Neural progenitor cell (in vitro differentiated cells): ENCODE results near the gene ZNF469. TPM values are rescaled to one million over a fixed set of nuclear protein-coding genes. Genes with fewer than 3 reads are reported as not detected.
A peak's percentile ranks its signal among the peaks of the same experiment; 100 is the strongest.

Experiments
- DNase-seq: peaks from one replicate; pipeline ENCODE4 v3.0.0-alpha.2; 2016; ENCODE audit warnings: low spot score
- H2AFZ ChIP-seq: fragments of 200-600 bp; sonication (generic); replicated peaks from 2 replicates; pipeline ENCODE4 v1.6.1; 2016; ENCODE audit warnings: antibody characterized with exemption
- H3F3A ChIP-seq: fragments of 200-600 bp; sonication (generic); 2 replicates; pipeline ENCODE4 v1.6.1; 2016; ENCODE audit warnings: antibody characterized with exemption, low read depth
- H3K27ac ChIP-seq: fragments of 200-600 bp; sonication (generic); 2 replicates; pipeline ENCODE4 v1.5.1; 2016; ENCODE audit warnings: mild to moderate bottlenecking
- H3K27me3 ChIP-seq: fragments of 200-600 bp; sonication (generic); 2 replicates; pipeline ENCODE4 v1.6.1; 2016; ENCODE audit warnings: mild to moderate bottlenecking, moderate library complexity
- H3K36me3 ChIP-seq: fragments of 200-600 bp; sonication (generic); 2 replicates; pipeline ENCODE4 v1.5.1; 2016
- H3K4me1 ChIP-seq: fragments of 200-600 bp; sonication (generic); 2 replicates; pipeline ENCODE4 v1.6.1; 2016; ENCODE audit warnings: mixed run types
- H3K4me2 ChIP-seq: fragments of 200-600 bp; sonication (generic); 2 replicates; pipeline ENCODE4 v1.6.1; 2016
- H3K4me3 ChIP-seq: fragments of 200-600 bp; sonication (generic); 2 replicates; pipeline ENCODE4 v1.5.1; 2016
- H3K79me2 ChIP-seq: fragments of 200-600 bp; sonication (generic); 2 replicates; pipeline ENCODE4 v1.6.1; 2016; ENCODE audit warnings: low read depth
- H3K9ac ChIP-seq: fragments of 200-600 bp; sonication (generic); 2 replicates; pipeline ENCODE4 v1.6.1; 2016
- H3K9me3 ChIP-seq: fragments of 200-600 bp; sonication (generic); 2 replicates; pipeline ENCODE4 v1.5.1; 2016; ENCODE audit warnings: low read depth
- H4K20me1 ChIP-seq: fragments of 200-600 bp; sonication (generic); 2 replicates; pipeline ENCODE4 v1.6.1; 2016; ENCODE audit warnings: low read depth
- H3K27ac Mint-ChIP-seq: 3 replicates; pipeline ENCODE4 v1.8.0; 2021; ENCODE audit warnings: mixed read lengths
- H3K27me3 Mint-ChIP-seq: 2 replicates; pipeline ENCODE4 v1.8.0; 2022; ENCODE audit warnings: low read depth, mild to moderate bottlenecking, inconsistent platforms, moderate library complexity, mixed read lengths; ENCODE audit not compliant: insufficient read depth
- H3K36me3 Mint-ChIP-seq: 3 replicates; pipeline ENCODE4 v1.8.0; 2021; ENCODE audit warnings: mixed read lengths
- H3K4me1 Mint-ChIP-seq: 3 replicates; pipeline ENCODE4 v1.8.0; 2021; ENCODE audit warnings: mixed read lengths
- H3K4me3 Mint-ChIP-seq: 3 replicates; pipeline ENCODE4 v1.8.0; 2021; ENCODE audit warnings: mild to moderate bottlenecking, moderate library complexity, mixed read lengths
- H3K9me3 Mint-ChIP-seq: 3 replicates; pipeline ENCODE4 v1.8.0; 2020; ENCODE audit warnings: mixed read lengths
- EZH2 ChIP-seq: fragments of 200-600 bp; sonication (generic); IDR thresholded peaks from 2 replicates; pipeline ENCODE4 v1.6.1; 2017; ENCODE audit warnings: antibody characterized with exemption, mild to moderate bottlenecking, moderate library complexity
- EZH2phosphoT487 ChIP-seq: fragments of 200-600 bp; sonication (generic); IDR thresholded peaks from 2 replicates; pipeline ENCODE4 v1.6.1; 2017; ENCODE audit warnings: antibody characterized with exemption
- total RNA-seq: library from RNA; depleted of rRNA; stranded (reverse); fragments of >200 nt; gene quantifications from 2 replicates; pipeline ENCODE4 v1.2.3, GENCODE V29; 2015; ENCODE audit warnings: low replicate concordance
- TF ChIP-seq, protein P1 (sequence below): fragments of 200-600 bp; sonication (generic); IDR thresholded peaks from 2 replicates; pipeline ENCODE4 v1.5.1; 2017; ENCODE audit warnings: antibody characterized with exemption, mild to moderate bottlenecking

The ZNF469 gene
- total RNA-seq, 1 donor from 2014 or later: 0.02 TPM

DNA sequence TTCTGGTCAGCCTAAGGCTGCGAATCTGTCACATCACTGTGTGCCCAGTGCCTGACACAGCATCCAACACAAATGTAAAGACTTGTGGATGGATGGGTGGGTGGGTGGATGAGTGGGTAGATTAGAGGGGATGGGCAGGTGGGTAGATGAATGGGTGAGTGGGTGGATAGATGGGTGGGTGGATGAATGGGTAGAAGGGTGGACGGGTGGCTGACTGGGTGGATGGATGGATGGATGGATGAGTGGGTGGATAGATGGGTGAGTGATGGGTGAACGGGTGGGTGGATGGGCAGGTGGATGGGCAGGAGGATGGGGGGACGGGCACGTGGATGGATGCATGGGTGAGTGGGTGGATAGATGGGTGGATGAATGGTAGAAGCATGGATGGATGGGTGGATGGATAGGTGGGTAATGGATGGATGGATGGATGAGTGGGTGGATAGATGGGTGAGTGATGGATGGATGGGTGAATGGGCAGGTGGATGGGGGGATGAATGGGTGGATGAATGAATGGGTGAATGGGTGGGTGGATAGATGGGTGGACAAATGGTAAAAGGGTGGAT, 39.2 kb downstream of the ZNF469 start:
- peaks cover 6% of the 10 kb centered on the region for H3K27me3 Mint-ChIP-seq
- H3K79me2 ChIP-seq: no peaks in the 10 kb centered on the region
- H3K27ac ChIP-seq: no peak overlapping the region
- H3K9ac ChIP-seq: no peak overlapping the region
- no peaks in the 10 kb centered on the region for H3K9me3 Mint-ChIP-seq
- H3K36me3 ChIP-seq: no peaks in the 10 kb centered on the region
- H3K9me3 ChIP-seq: no peaks in the 10 kb centered on the region
- no peak overlapping the region for H2AFZ ChIP-seq
- no peak overlapping the region for H3K4me3 Mint-ChIP-seq
- DNase-seq: no peak
- TF ChIP-seq, protein P1, sequence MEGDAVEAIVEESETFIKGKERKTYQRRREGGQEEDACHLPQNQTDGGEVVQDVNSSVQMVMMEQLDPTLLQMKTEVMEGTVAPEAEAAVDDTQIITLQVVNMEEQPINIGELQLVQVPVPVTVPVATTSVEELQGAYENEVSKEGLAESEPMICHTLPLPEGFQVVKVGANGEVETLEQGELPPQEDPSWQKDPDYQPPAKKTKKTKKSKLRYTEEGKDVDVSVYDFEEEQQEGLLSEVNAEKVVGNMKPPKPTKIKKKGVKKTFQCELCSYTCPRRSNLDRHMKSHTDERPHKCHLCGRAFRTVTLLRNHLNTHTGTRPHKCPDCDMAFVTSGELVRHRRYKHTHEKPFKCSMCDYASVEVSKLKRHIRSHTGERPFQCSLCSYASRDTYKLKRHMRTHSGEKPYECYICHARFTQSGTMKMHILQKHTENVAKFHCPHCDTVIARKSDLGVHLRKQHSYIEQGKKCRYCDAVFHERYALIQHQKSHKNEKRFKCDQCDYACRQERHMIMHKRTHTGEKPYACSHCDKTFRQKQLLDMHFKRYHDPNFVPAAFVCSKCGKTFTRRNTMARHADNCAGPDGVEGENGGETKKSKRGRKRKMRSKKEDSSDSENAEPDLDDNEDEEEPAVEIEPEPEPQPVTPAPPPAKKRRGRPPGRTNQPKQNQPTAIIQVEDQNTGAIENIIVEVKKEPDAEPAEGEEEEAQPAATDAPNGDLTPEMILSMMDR: no peak
- TF ChIP-seq EZH2 (no peak), EZH2phosphoT487 (no peak)
- no peak overlapping the region for H3K4me3 ChIP-seq
- H3K4me1 Mint-ChIP-seq: peaks cover 5% of the 10 kb centered on the region
- no peaks in the 10 kb centered on the region for H3K4me1 ChIP-seq
- H3F3A ChIP-seq: no peaks in the 10 kb centered on the region
- no peaks in the 10 kb centered on the region for H3K36me3 Mint-ChIP-seq
- no peaks in the 10 kb centered on the region for H3K27me3 ChIP-seq
- H3K4me2 ChIP-seq: no peak overlapping the region
- no peaks in the 10 kb centered on the region for H4K20me1 ChIP-seq
- no peak overlapping the region for H3K27ac Mint-ChIP-seq

DNA sequence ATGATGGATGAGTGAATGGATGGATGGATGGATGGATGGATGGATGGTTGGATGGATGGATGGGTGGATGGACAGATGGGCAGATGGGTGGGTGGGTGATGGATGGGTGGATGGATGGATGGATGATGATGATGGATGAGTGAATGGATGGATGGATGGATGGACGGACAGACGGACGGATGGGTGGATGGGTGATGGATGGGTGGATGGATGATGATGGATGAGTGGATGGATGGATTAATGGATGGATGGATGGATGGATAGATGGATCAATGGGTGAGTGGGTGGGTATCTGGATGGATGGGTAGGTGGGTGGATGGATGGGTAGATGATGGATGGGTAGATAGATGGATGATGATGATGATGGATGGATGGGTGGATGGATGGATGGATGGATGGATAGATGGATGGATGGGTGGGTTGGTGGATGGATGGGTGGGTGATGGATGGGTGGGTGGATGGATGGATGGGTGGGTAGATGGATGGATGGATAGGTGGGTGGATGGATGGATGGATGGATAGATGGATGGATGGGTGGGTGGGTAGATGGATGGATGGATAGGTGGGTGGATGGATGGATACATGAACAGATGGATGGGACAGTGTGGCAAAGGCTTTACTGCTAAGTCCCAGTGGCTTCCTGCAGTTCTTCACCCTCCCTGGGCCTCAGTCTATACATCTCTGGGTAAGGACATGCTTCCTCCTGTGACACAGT, 40.1 kb downstream of the ZNF469 start:
- Mint-ChIP-seq H3K27ac (no peak overlapping the region), H3K4me1 (peaks cover 5% of the 10 kb centered on the region), H3K27me3 (peaks cover 6% of the 10 kb centered on the region), H3K36me3 (no peaks in the 10 kb centered on the region), H3K4me3 (peak overlapping the region; percentile 21), H3K9me3 (no peaks in the 10 kb centered on the region)
- Histone ChIP-seq H3K79me2 (no peaks in the 10 kb centered on the region), H3K27me3 (no peaks in the 10 kb centered on the region), H3K9me3 (no peaks in the 10 kb centered on the region), H3K4me1 (no peaks in the 10 kb centered on the region), H3K9ac (no peak overlapping the region), H3K4me2 (no peak overlapping the region), H3K4me3 (no peak overlapping the region), H4K20me1 (no peaks in the 10 kb centered on the region), H2AFZ (no peak overlapping the region), H3F3A (no peaks in the 10 kb centered on the region), H3K36me3 (no peaks in the 10 kb centered on the region), H3K27ac (no peak overlapping the region)
- DNase-seq: no peak
- TF ChIP-seq, protein P1: no peak
- TF ChIP-seq EZH2phosphoT487: no peak

DNA sequence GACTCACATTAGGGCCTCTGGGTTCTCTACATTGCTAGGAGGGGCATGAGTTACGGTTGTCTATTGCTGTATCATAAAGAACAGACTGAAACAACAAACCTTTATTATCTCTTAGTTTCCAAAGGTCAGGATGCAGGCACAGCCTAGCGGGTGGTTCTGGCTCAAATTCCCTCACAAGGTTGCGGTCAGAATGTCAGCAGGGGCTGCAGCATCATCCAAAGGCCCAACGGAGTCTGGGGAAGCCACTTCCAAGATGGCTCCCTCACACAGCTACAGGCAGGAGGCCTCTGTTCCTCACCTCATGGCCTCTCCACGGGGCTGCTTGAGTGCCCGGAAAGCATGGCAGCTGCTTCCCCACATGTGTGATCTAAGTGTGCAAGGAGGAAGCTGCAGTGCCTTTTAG, 40.7 kb downstream of the ZNF469 start:
- H3K9me3 Mint-ChIP-seq: no peaks in the 10 kb centered on the region

More for the DNA sequence above, 40.7 kb downstream of the ZNF469 start:
- no peak overlapping the region for H3K9ac ChIP-seq
- no peaks in the 10 kb centered on the region for H3F3A ChIP-seq
- no peak overlapping the region for H3K4me3 ChIP-seq
- no peak overlapping the region for H2AFZ ChIP-seq
- H4K20me1 ChIP-seq: no peaks in the 10 kb centered on the region
- no peaks in the 10 kb centered on the region for H3K27me3 ChIP-seq
- H3K9me3 ChIP-seq: no peaks in the 10 kb centered on the region
- no peaks in the 10 kb centered on the region for H3K36me3 Mint-ChIP-seq
- no peaks in the 10 kb centered on the region for H3K4me1 ChIP-seq
- peaks cover 5% of the 10 kb centered on the region for H3K4me1 Mint-ChIP-seq
- no peak for DNase-seq
- H3K27me3 Mint-ChIP-seq: peaks cover 6% of the 10 kb centered on the region
- no peak overlapping the region for H3K4me2 ChIP-seq
- no peak overlapping the region for H3K27ac ChIP-seq
- no peaks in the 10 kb centered on the region for H3K79me2 ChIP-seq
- no peak overlapping the region for H3K27ac Mint-ChIP-seq
- H3K4me3 Mint-ChIP-seq: no peak overlapping the region
- no peaks in the 10 kb centered on the region for H3K36me3 ChIP-seq
- TF ChIP-seq, protein P1: no peak
- TF ChIP-seq EZH2phosphoT487 (no peak), EZH2 (no peak)
